HCT116 (cell line): Measurements from ENCODE around the gene MLYCD. TPM values are rescaled to one million over a fixed set of nuclear protein-coding genes. Genes with fewer than 3 reads are reported as not detected.

ENCODE experiments used
- ATAC-seq: fragments of 200-7000 bp; cut with Tn5 transposase; 2 replicates; pipeline ENCODE4 v1.9.1; 2020; ENCODE audit warnings: mild to moderate bottlenecking, moderate library complexity
- BruUV-seq: library from RNA; stranded (reverse); fragments of 400-500 nt; replicated peaks from 2 replicates; lab custom pipeline; 2021; lab: Mats Ljungman, UMichigan
- CTCF ChIA-PET: fragments of 300-600 bp; sonication (Branson Sonifier 250); formaldehyde crosslinking; loops from one replicate; lab custom pipeline; 2021; ENCODE audit warnings: antibody characterized with exemption; lab: Charles Lee
- POLR2A ChIA-PET: fragments of 300-600, 350-600 bp; sonication (Branson Sonifier 250); formaldehyde crosslinking; loops from one replicate; lab custom pipeline; 2021; ENCODE audit warnings: antibody characterized with exemption; lab: Charles Lee
- RAD21 ChIA-PET, 2 experiments: fragments of 300-600 bp; sonication (Branson Sonifier 250); formaldehyde crosslinking; loops; one replicate each; lab custom pipeline; 2023; ENCODE audit warnings: low total read pairs in 2 of 2; ENCODE audit not compliant: uncharacterized antibody in 2 of 2, unreplicated experiment in 2 of 2, low non-redundant PET in 1 of 2; lab: Charles Lee
- DNase-seq: peaks from one replicate; pipeline ENCODE4 v3.0.0-alpha.2; 2010; ENCODE audit warnings: low read depth, low spot score
- H2AFZ ChIP-seq: fragments of 200-600 bp; shearing (Covaris generic), sonication (generic); 2 replicates; pipeline ENCODE4 v1.6.1; 2017; ENCODE audit warnings: low read depth, mixed run types, mixed read lengths, antibody characterized with exemption, low read length; ENCODE audit not compliant: poor library complexity, severe bottlenecking
- H3K27ac ChIP-seq: 2 replicates; pipeline ENCODE4 v1.5.1; 2012; ENCODE audit warnings: low read depth, low read length
- H3K27me3 ChIP-seq: fragments of 200-600 bp; sonication (generic); 2 replicates; pipeline ENCODE4 v1.6.1; 2016; ENCODE audit warnings: mixed run types, low read length, mixed read lengths; ENCODE audit not compliant: insufficient read depth
- H3K36me3 ChIP-seq, 2 experiments: fragments of 200-500 bp in 1 of 2; fragments of 200-600 bp in 1 of 2; sonication (Bioruptor generic) in 1 of 2; sonication (generic) in 1 of 2; 2 replicates each; pipeline versions ENCODE4 v1.5.1 to v1.6.1; 2014 to 2016; ENCODE audit warnings: low read length in 2 of 2, inconsistent platforms in 1 of 2, mixed read lengths in 1 of 2, mixed run types in 1 of 2; ENCODE audit not compliant: insufficient read depth in 2 of 2, control insufficient read depth in 1 of 2
- H3K4me1 ChIP-seq, 2 experiments: fragments of 200-600 bp in 1 of 2; sonication (generic) in 1 of 2; 2 replicates each; pipeline versions ENCODE4 v1.5.1 to v1.6.1; 2012 to 2017; ENCODE audit warnings: low read length in 2 of 2, inconsistent platforms in 1 of 2, mild to moderate bottlenecking in 1 of 2, mixed read lengths in 1 of 2, mixed run types in 1 of 2, moderate library complexity in 1 of 2; ENCODE audit not compliant: insufficient read depth in 2 of 2, control insufficient read depth in 1 of 2
- H3K4me2 ChIP-seq: fragments of 200-600 bp; sonication (generic); 2 replicates; pipeline ENCODE4 v1.6.1; 2017; ENCODE audit warnings: mixed run types, low read length, mixed read lengths
- H3K4me3 ChIP-seq, 2 experiments: fragments of 200-600 bp in 1 of 2; sonication (generic) in 1 of 2; replicated peaks in 1 of 2; 2 replicates each; pipeline ENCODE4 v1.5.1; 2011 to 2016; ENCODE audit warnings: low read length in 2 of 2, control low read depth in 1 of 2, low read depth in 1 of 2, mild to moderate bottlenecking in 1 of 2, mixed read lengths in 1 of 2, mixed run types in 1 of 2
- H3K79me2 ChIP-seq: fragments of 200-600 bp; sonication (generic); 2 replicates; pipeline ENCODE4 v1.6.1; 2017; ENCODE audit warnings: mild to moderate bottlenecking, mixed run types, low read length, moderate library complexity, mixed read lengths; ENCODE audit not compliant: insufficient read depth
- H3K9ac ChIP-seq: fragments of 200-600 bp; sonication (generic); 2 replicates; pipeline ENCODE4 v1.6.1; 2016; ENCODE audit warnings: low read length, mixed read lengths
- H3K9me2 ChIP-seq: fragments of 200-600 bp; sonication (generic), shearing (Covaris generic); 2 replicates; pipeline ENCODE4 v1.6.1; 2017; ENCODE audit warnings: mixed run types, mild to moderate bottlenecking, moderate library complexity; ENCODE audit not compliant: insufficient read depth
- H3K9me3 ChIP-seq, 2 experiments: fragments of 200-500 bp in 1 of 2; fragments of 200-600 bp in 1 of 2; sonication (Bioruptor generic) in 1 of 2; sonication (generic) in 1 of 2; 2 replicates each; pipeline ENCODE4 v1.6.1; 2014 to 2017; ENCODE audit warnings: low read length in 2 of 2, mixed read lengths in 2 of 2, inconsistent platforms in 1 of 2, low read depth in 1 of 2, mild to moderate bottlenecking in 1 of 2, mixed run types in 1 of 2, moderate library complexity in 1 of 2; ENCODE audit not compliant: control insufficient read depth in 1 of 2, insufficient read depth in 1 of 2
- H4K20me1 ChIP-seq: fragments of 200-600 bp; sonication (generic), shearing (Covaris generic); 2 replicates; pipeline ENCODE4 v1.6.1; 2017; ENCODE audit warnings: mixed run types, mild to moderate bottlenecking, moderate library complexity; ENCODE audit not compliant: insufficient read depth
- ATF3 ChIP-seq: IDR thresholded peaks from 2 replicates; pipeline ENCODE4 v1.6.1; 2012
- CBX3 ChIP-seq: IDR thresholded peaks from 2 replicates; pipeline ENCODE4 v1.6.1; 2012; ENCODE audit warnings: low read depth
- CEBPB ChIP-seq: IDR thresholded peaks from 2 replicates; pipeline ENCODE4 v1.6.1; 2012; ENCODE audit warnings: low read depth
- EGR1 ChIP-seq: IDR thresholded peaks from 2 replicates; pipeline ENCODE4 v1.6.1; 2012; ENCODE audit warnings: low read depth
- ELF1 ChIP-seq: IDR thresholded peaks from 2 replicates; pipeline ENCODE4 v1.6.1; 2012; ENCODE audit warnings: low read depth, borderline replicate concordance
- EZH2phosphoT487 ChIP-seq: fragments of 200-600 bp; IDR thresholded peaks from 2 replicates; pipeline ENCODE4 v1.6.1; 2018; ENCODE audit warnings: antibody characterized with exemption, borderline replicate concordance
- JUND ChIP-seq: IDR thresholded peaks from 2 replicates; pipeline ENCODE4 v1.6.1; 2012
- POLR2A ChIP-seq: IDR thresholded peaks from 2 replicates; pipeline ENCODE4 v1.7.0; 2011; ENCODE audit warnings: borderline replicate concordance; ENCODE audit not compliant: insufficient read depth, insufficient read length; ENCODE audit errors: extremely low read depth
- RAD21 ChIP-seq: IDR thresholded peaks from 2 replicates; pipeline ENCODE4 v1.6.1; 2012; ENCODE audit warnings: low read depth, mild to moderate bottlenecking
- SIN3A ChIP-seq: IDR thresholded peaks from 2 replicates; pipeline ENCODE4 v1.6.1; 2012; ENCODE audit warnings: low read depth
- SP1 ChIP-seq: IDR thresholded peaks from 2 replicates; pipeline ENCODE4 v1.6.1; 2012; ENCODE audit warnings: low read depth
- SRF ChIP-seq: IDR thresholded peaks from 2 replicates; pipeline ENCODE4 v1.6.1; 2012; ENCODE audit warnings: low read depth
- YY1 ChIP-seq: IDR thresholded peaks from 2 replicates; pipeline ENCODE4 v1.6.1; 2011; ENCODE audit warnings: low read length, low read depth, moderate library complexity, mild to moderate bottlenecking; ENCODE audit not compliant: insufficient replicate concordance; ENCODE audit errors: extremely low read depth
- ZFX ChIP-seq: fragments of 450-650 bp; IDR thresholded peaks from 2 replicates; pipeline ENCODE4 v1.6.1; 2017
- ZNF274 ChIP-seq: fragments of 200-500 bp; sonication (Bioruptor generic); IDR thresholded peaks from 2 replicates; pipeline ENCODE4 v1.6.1; 2014; ENCODE audit warnings: mild to moderate bottlenecking, low read depth, low read length, inconsistent platforms
- intact Hi-C: fragments of 100-400 bp; cut with micrococcal nuclease; formaldehyde crosslinking; loops from 2 replicates; pipeline ENCODE4 v1.10.0; 2022
- total RNA-seq: library from RNA; stranded (reverse); gene quantifications from one replicate; pipeline ENCODE4 v1.2.1, GENCODE V29; 2021; ENCODE audit not compliant: unreplicated experiment
- TF ChIP-seq, protein P1 (sequence below): IDR thresholded peaks from 2 replicates; pipeline ENCODE4 v1.6.1; 2012

The MLYCD gene
- total RNA-seq, 1 experiment from 2014 or later = 3.9 TPM

DNA sequence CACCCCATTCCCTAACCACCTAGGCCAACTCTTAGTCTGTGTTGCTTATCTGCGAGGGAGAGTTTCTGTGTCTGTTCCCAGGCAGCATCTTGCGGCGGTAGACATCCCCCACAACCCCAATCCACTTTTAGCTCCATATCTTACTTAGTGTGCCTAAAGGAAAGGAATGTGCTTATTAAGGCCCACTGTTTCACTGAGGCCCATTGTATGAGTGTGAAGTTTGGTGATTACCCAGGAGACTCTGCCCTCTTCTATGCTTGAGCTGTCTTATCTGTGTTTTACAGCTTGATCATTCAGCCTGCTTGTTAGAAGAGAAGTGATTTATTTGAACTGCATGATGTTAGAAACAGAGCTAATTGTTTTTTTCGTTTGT is 10.3 kb upstream of the MLYCD start (continued):
- no peak for TF ChIP-seq SRF
- no peak for TF ChIP-seq EZH2phosphoT487
- TF ChIP-seq SP1 = no peak
- no peak for TF ChIP-seq ELF1
- TF ChIP-seq EGR1 = no peak
- no peak for TF ChIP-seq ZFX
- no peak for TF ChIP-seq ATF3
- TF ChIP-seq JUND = no peak
- TF ChIP-seq RAD21 = no peak
- TF ChIP-seq YY1 = no peak
- TF ChIP-seq, all 23 proteins: peak for 0

GRCh38 chr16:83890359-83890758 is 8.6 kb upstream of the MLYCD start:
- Histone ChIP-seq H3K79me2 (no peaks in the 10 kb centered on the region), H3K36me3 (no peaks in the 10 kb centered on the region), H3K4me1 (no peaks in the 10 kb centered on the region)
- CTCF ChIA-PET = interaction anchor here (1.1 kb wide), 1 partner anchor 66 kb away, joined by 3 read pairs; no protein-coding TSS in a partner anchor
- TF ChIP-seq CEBPB (no peak), JUND (no peak), SRF (no peak), CBX3 (no peak), SIN3A (no peak), POLR2A (no peak), ATF3 (no peak), ZNF274 (no peak)
- TF ChIP-seq, protein P1, sequence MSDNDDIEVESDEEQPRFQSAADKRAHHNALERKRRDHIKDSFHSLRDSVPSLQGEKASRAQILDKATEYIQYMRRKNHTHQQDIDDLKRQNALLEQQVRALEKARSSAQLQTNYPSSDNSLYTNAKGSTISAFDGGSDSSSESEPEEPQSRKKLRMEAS = no peak
- TF ChIP-seq, all 23 proteins: peak for 0
- no peak overlapping the region for H3K4me2 ChIP-seq
- BruUV-seq = no TSS peak
- ATAC-seq = no peak
- H3K9me2 ChIP-seq = no peaks in the 10 kb centered on the region
- H3K27ac ChIP-seq = no peak overlapping the region
- H3K27me3 ChIP-seq = no peaks in the 10 kb centered on the region
- POLR2A ChIA-PET = no interaction called here
- H3K9me3 ChIP-seq = no peaks in the 10 kb centered on the region
- RAD21 ChIA-PET = no interaction called here
- H2AFZ ChIP-seq = no peak overlapping the region
- no peak overlapping the region for H3K9ac ChIP-seq
- no peaks in the 10 kb centered on the region for H4K20me1 ChIP-seq
- H3K4me3 ChIP-seq = no peak overlapping the region
- intact Hi-C loops = no loop called here
- DNase-seq = no peak
